ENCODE results near the gene SLC38A5. TPM values are rescaled to one million over a fixed set of nuclear protein-coding genes. Genes with fewer than 3 reads are reported as not detected.

The SLC38A5 gene
- total and polyA plus RNA-seq, 9 of the 15 experiments (the other 6 are each of a cell fraction or from before 2014, with no cell fraction given) = 9.3 to 228 (median 142) TPM

GRCh38 chrX:48508400-48509244 is 38.6 kb upstream of the SLC38A5 start, which contains the start of gene PORCN (continued):
- TF ChIP-seq BCLAF1 (IDR thresholded peaks at IDR 0.05; ENCODE audit: borderline replicate concordance in 1 of 2, control insufficient read depth in 1 of 2, low read depth in 2 of 2, low read length in 1 of 2) (no peak), SLC30A9 (CRISPR knock-in tag; IDR thresholded peaks at IDR 0.05) (no peak), ZNF436 (CRISPR knock-in tag; IDR thresholded peaks at IDR 0.05) (0 out of 2 replicates have a peak, but pooled peaks have one; percentile 45), ZNF551 (CRISPR knock-in tag; IDR thresholded peaks at IDR 0.05) (no peak), ZNF280B (CRISPR knock-in tag; IDR thresholded peaks at IDR 0.05) (no peak), ETV1 (tag; conservative IDR thresholded peaks at IDR 0.05; ENCODE audit: low read depth) (0 out of 2 replicates have a peak, but pooled peaks have one; percentile 16), THAP12 (CRISPR knock-in tag; IDR thresholded peaks at IDR 0.05) (no peak), PYGO2 (tag; IDR thresholded peaks at IDR 0.05) (no peak), E2F8 (IDR thresholded peaks at IDR 0.05; ENCODE audit: low read depth, partially characterized antibody) (no peak)

Measured in K562 (cell line).